H9 (cell line): ENCODE measurements around the gene CDH23. TPM values are rescaled to one million over a fixed set of nuclear protein-coding genes. Genes with fewer than 3 reads are reported as not detected.

Experiments used
- DNase-seq: peaks from one replicate; pipeline ENCODE4 v3.0.0-alpha.2; 2017
- H2AFZ ChIP-seq: one replicate; pipeline ENCODE4 v1.6.1; 2013; ENCODE audit warnings: mild to moderate bottlenecking, low read length, control low read depth, moderate library complexity
- H2AK5ac ChIP-seq: 2 replicates; pipeline ENCODE4 v1.6.1; 2013; ENCODE audit warnings: low read length, control low read depth, mixed read lengths; ENCODE audit not compliant: insufficient read length
- H2BK120ac ChIP-seq: one replicate; pipeline ENCODE4 v1.6.1; 2013; ENCODE audit warnings: low read depth, mild to moderate bottlenecking, low read length, control low read depth, inconsistent platforms; ENCODE audit not compliant: poor library complexity, severe bottlenecking
- H2BK12ac ChIP-seq: 2 replicates; pipeline ENCODE4 v1.6.1; 2013; ENCODE audit warnings: low read length, control low read depth, mixed read lengths, low read depth; ENCODE audit not compliant: insufficient read length
- H2BK15ac ChIP-seq: 2 replicates; pipeline ENCODE4 v1.6.1; 2013; ENCODE audit warnings: low read depth, low read length, control low read depth
- H2BK20ac ChIP-seq: one replicate; pipeline ENCODE4 v1.6.1; 2013; ENCODE audit warnings: low read depth, mild to moderate bottlenecking, low read length, control low read depth, inconsistent platforms; ENCODE audit not compliant: poor library complexity, severe bottlenecking
- H2BK5ac ChIP-seq: 2 replicates; pipeline ENCODE4 v1.6.1; 2013; ENCODE audit warnings: low read length, control low read depth, mixed read lengths; ENCODE audit not compliant: insufficient read length
- H3K14ac ChIP-seq: 2 replicates; pipeline ENCODE4 v1.6.1; 2013; ENCODE audit warnings: low read length, control low read depth; ENCODE audit not compliant: insufficient read depth
- H3K18ac ChIP-seq: 2 replicates; pipeline ENCODE4 v1.6.1; 2013; ENCODE audit warnings: low read depth, mild to moderate bottlenecking, mixed read lengths, low read length, control low read depth; ENCODE audit not compliant: insufficient read length
- H3K23ac ChIP-seq: 2 replicates; pipeline ENCODE4 v1.6.1; 2013; ENCODE audit warnings: low read length, control low read depth, mixed read lengths, low read depth; ENCODE audit not compliant: insufficient read length
- H3K23me2 ChIP-seq: 2 replicates; pipeline ENCODE4 v1.6.1; 2013; ENCODE audit warnings: low read depth, mild to moderate bottlenecking, mixed read lengths, low read length, control low read depth; ENCODE audit not compliant: insufficient read length, poor library complexity, severe bottlenecking
- H3K27ac ChIP-seq: 2 replicates; pipeline ENCODE4 v1.5.1; 2013; ENCODE audit warnings: low read length, control low read depth, mixed read lengths, low read depth; ENCODE audit not compliant: insufficient read length
- H3K27me3 ChIP-seq: 2 replicates; pipeline ENCODE4 v1.6.1; 2013; ENCODE audit warnings: low read length, control low read depth, inconsistent platforms; ENCODE audit not compliant: insufficient read depth
- H3K4ac ChIP-seq: 2 replicates; pipeline ENCODE4 v1.6.1; 2013; ENCODE audit warnings: low read depth, mild to moderate bottlenecking, control low read depth, inconsistent platforms, low read length, moderate library complexity
- H3K4me1 ChIP-seq: 2 replicates; pipeline ENCODE4 v1.6.1; 2013; ENCODE audit warnings: low read length, control low read depth, inconsistent platforms; ENCODE audit not compliant: insufficient read depth
- H3K4me2 ChIP-seq: 2 replicates; pipeline ENCODE4 v1.6.1; 2013; ENCODE audit warnings: low read length, control low read depth, mixed read lengths; ENCODE audit not compliant: insufficient read length, insufficient read depth
- H3K56ac ChIP-seq: 2 replicates; pipeline ENCODE4 v1.6.1; 2013; ENCODE audit warnings: low read depth, mild to moderate bottlenecking, mixed read lengths, low read length, control low read depth; ENCODE audit not compliant: insufficient read length
- H3K79me1 ChIP-seq: 2 replicates; pipeline ENCODE4 v1.6.1; 2013; ENCODE audit warnings: low read depth, mild to moderate bottlenecking, moderate library complexity, low read length, control low read depth, inconsistent platforms; ENCODE audit not compliant: insufficient read depth, poor library complexity, severe bottlenecking
- H3K79me2 ChIP-seq: 2 replicates; pipeline ENCODE4 v1.6.1; 2013; ENCODE audit warnings: low read length, control low read depth, inconsistent platforms; ENCODE audit not compliant: insufficient read depth
- H3K9ac ChIP-seq: 2 replicates; pipeline ENCODE4 v1.6.1; 2013; ENCODE audit warnings: low read length, control low read depth, mixed read lengths; ENCODE audit not compliant: insufficient read length; ENCODE audit errors: extremely low read depth
- H3K9me3 ChIP-seq: one replicate; pipeline ENCODE4 v1.6.1; 2013; ENCODE audit warnings: low read depth, low read length, inconsistent platforms; ENCODE audit not compliant: control insufficient read depth
- H3T11ph ChIP-seq: one replicate; pipeline ENCODE4 v1.6.1; 2013; ENCODE audit warnings: mild to moderate bottlenecking, low read length, control low read depth, inconsistent platforms
- H4K20me1 ChIP-seq: one replicate; pipeline ENCODE4 v1.6.1; 2013; ENCODE audit not compliant: control insufficient read depth, insufficient read length, insufficient read depth
- H4K5ac ChIP-seq: 2 replicates; pipeline ENCODE4 v1.6.1; 2013; ENCODE audit warnings: low read depth, mild to moderate bottlenecking, mixed read lengths, low read length, control low read depth; ENCODE audit not compliant: insufficient read length
- H4K8ac ChIP-seq: replicated peaks from 2 replicates; pipeline ENCODE4 v1.6.1; 2013; ENCODE audit warnings: low read length, control low read depth, mixed read lengths, low read depth; ENCODE audit not compliant: insufficient read length
- H4K91ac ChIP-seq: 2 replicates; pipeline ENCODE4 v1.6.1; 2013; ENCODE audit warnings: low read depth, mild to moderate bottlenecking, moderate library complexity, mixed read lengths, low read length, control low read depth; ENCODE audit not compliant: insufficient read length
- H3K27ac Mint-ChIP-seq, 3 experiments: 2 replicates in 2 of 3; 3 replicates in 1 of 3; pipeline ENCODE4 v1.8.0; 2020 to 2021; ENCODE audit warnings: mixed read lengths in 3 of 3, mild to moderate bottlenecking in 1 of 3, moderate library complexity in 1 of 3
- H3K27me3 Mint-ChIP-seq: 2 replicates; pipeline ENCODE4 v1.8.0; 2021; ENCODE audit warnings: low read depth, mild to moderate bottlenecking, moderate library complexity, mixed read lengths
- H3K36me3 Mint-ChIP-seq, 3 experiments: 2 replicates in 2 of 3; 3 replicates in 1 of 3; pipeline ENCODE4 v1.8.0; 2020 to 2021; ENCODE audit warnings: low read depth in 3 of 3, mixed read lengths in 3 of 3; ENCODE audit not compliant: insufficient read depth in 1 of 3
- H3K4me1 Mint-ChIP-seq, 2 experiments: 2 replicates each; pipeline ENCODE4 v1.8.0; 2020; ENCODE audit warnings: mixed read lengths in 2 of 2
- H3K4me3 Mint-ChIP-seq, 2 experiments: 2 replicates in 1 of 2; 3 replicates in 1 of 2; pipeline ENCODE4 v1.8.0; 2020 to 2021; ENCODE audit warnings: mild to moderate bottlenecking in 2 of 2, mixed read lengths in 2 of 2, moderate library complexity in 1 of 2
- H3K9me3 Mint-ChIP-seq, 2 experiments: 2 replicates in 1 of 2; 3 replicates in 1 of 2; pipeline ENCODE4 v1.8.0; 2020; ENCODE audit warnings: mild to moderate bottlenecking in 2 of 2, mixed read lengths in 2 of 2, moderate library complexity in 1 of 2
- CTCF ChIP-seq: fragments of 200-600 bp; sonication (generic); conservative IDR thresholded peaks from 3 replicates; pipeline ENCODE4 v1.8.0; 2021; ENCODE audit warnings: antibody characterized with exemption, mild to moderate bottlenecking
- WGBS: extraction: QIAGEN DNeasy Blood & Tissue Kit; methylation state at CpG from one replicate; pipeline ENCODE4 v1.1.7; 2013; ENCODE audit warnings: missing lambda C conversion rate, low lambda C conversion rate, mixed read lengths; ENCODE audit not compliant: insufficient read length; ENCODE audit errors: extremely low coverage; 5-methylcytosine and 5-hydroxymethylcytosine counted together
- total RNA-seq: library from RNA; stranded (reverse); gene quantifications from 2 replicates; pipeline ENCODE4 v1.2.1, GENCODE V29; 2021

Gene CDH23
- total RNA-seq, 1 experiment from 2014 or later = 2.1 TPM

GRCh38 chr10:71739358-71739900, 342.7 kb downstream of the CDH23 start:
- Histone ChIP-seq H3K79me2 (no peaks in the 10 kb centered on the region), H2BK12ac (no peak overlapping the region), H3K23me2 (no peaks in the 10 kb centered on the region), H3K4ac (no peak overlapping the region), H2BK20ac (no peak overlapping the region), H3K79me1 (no peaks in the 10 kb centered on the region), H3K4me2 (no peak overlapping the region), H2BK120ac (no peak overlapping the region), H4K8ac (no peak overlapping the region), H3T11ph (no peak overlapping the region), H3K14ac (no peak overlapping the region), H3K56ac (no peak overlapping the region), H4K20me1 (no peaks in the 10 kb centered on the region), H2BK15ac (no peak overlapping the region), H3K9me3 (no peaks in the 10 kb centered on the region), H3K18ac (no peak overlapping the region), H2BK5ac (no peak overlapping the region), H2AK5ac (no peak overlapping the region), H2AFZ (no peak overlapping the region), H3K27ac (no peak overlapping the region), H3K4me1 (peaks cover 3% of the 10 kb centered on the region; the same call in 1 of the 2 replicates), H3K27me3 (no peaks in the 10 kb centered on the region), H3K9ac (no peak overlapping the region), H4K5ac (no peak overlapping the region), H4K91ac (no peak overlapping the region), H3K23ac (no peak overlapping the region)
- WGBS = no CpG with 5 or more reads among the region's 8 CpGs
- Mint-ChIP-seq H3K27me3 (peaks cover 2% of the 10 kb centered on the region), H3K27ac (no peak overlapping the region; a peak in 1 of 7 replicates), H3K4me3 (no peak overlapping the region), H3K4me1 (peaks cover 7 to 13% of the 10 kb centered on the region in 2 experiments), H3K9me3 (peaks cover 0 to 4% of the 10 kb centered on the region in 2 experiments; a peak in 1 of 5 replicates), H3K36me3 (0 out of 7 replicates have a peak, but pooled peaks cover 0 to 4% (median 0%) of the 10 kb centered on the region in 3 experiments)
- DNase-seq = no peak
- TF ChIP-seq CTCF = no peak
